Measurements from ENCODE around the gene CPLX1. TPM values are rescaled to one million over a fixed set of nuclear protein-coding genes. Genes with fewer than 3 reads are reported as not detected.

The CPLX1 gene
- total RNA-seq, 2 experiments from 2014 or later = 0.37 to 0.48 TPM

- no peaks in the 10 kb centered on the region for H3K36me3 Mint-ChIP-seq (ENCODE audit: low read depth)
- peaks cover 3% of the 10 kb centered on the region for H3K4me1 Mint-ChIP-seq (ENCODE audit: low read depth)
- no peak for DNase-seq
- no peaks in the 10 kb centered on the region for H3K9me3 Mint-ChIP-seq
- intact Hi-C loops (cut with micrococcal nuclease) = no loop called here
- H3K27ac Mint-ChIP-seq = no peak overlapping the region
- no peak overlapping the region for H3K4me3 Mint-ChIP-seq
- peaks cover 29% of the 10 kb centered on the region for H3K27me3 Mint-ChIP-seq (ENCODE audit: low read depth)
- CTCF ChIA-PET = no interaction called here
Measured at GRCh38 chr4:827209-828081, 1.5 kb upstream of the CPLX1 start.

- no peaks in the 10 kb centered on the region for H3K36me3 Mint-ChIP-seq (ENCODE audit: low read depth)
- peaks cover 37% of the 10 kb centered on the region for H3K27me3 Mint-ChIP-seq (ENCODE audit: low read depth)
- intact Hi-C loops (cut with micrococcal nuclease) = no loop called here
- H3K4me3 Mint-ChIP-seq = no peak overlapping the region
- H3K27ac Mint-ChIP-seq = no peak overlapping the region
- CTCF ChIA-PET = no interaction called here
- H3K9me3 Mint-ChIP-seq = no peaks in the 10 kb centered on the region
- peaks cover 3% of the 10 kb centered on the region for H3K4me1 Mint-ChIP-seq (ENCODE audit: low read depth)
- no peak for DNase-seq
Measured at GRCh38 chr4:826508-827208, 729 bp upstream of the CPLX1 start.

GRCh38 chr4:825063-825970 is 612 bp downstream of the CPLX1 start:
- CTCF ChIA-PET = no interaction called here
- intact Hi-C loops (cut with micrococcal nuclease) = no loop called here
- DNase-seq = no peak
- H3K4me1 Mint-ChIP-seq (ENCODE audit: low read depth) = peaks cover 3% of the 10 kb centered on the region
- no peaks in the 10 kb centered on the region for H3K9me3 Mint-ChIP-seq
- H3K4me3 Mint-ChIP-seq = no peak overlapping the region
- H3K36me3 Mint-ChIP-seq (ENCODE audit: low read depth) = no peaks in the 10 kb centered on the region
- H3K27ac Mint-ChIP-seq = no peak overlapping the region
- H3K27me3 Mint-ChIP-seq (ENCODE audit: low read depth) = peaks cover 41% of the 10 kb centered on the region

GRCh38 chr4:824461-825062 is 1.4 kb downstream of the CPLX1 start:
- intact Hi-C loops (cut with micrococcal nuclease) = no loop called here
- CTCF ChIA-PET = no interaction called here
- Mint-ChIP-seq H3K27me3 (ENCODE audit: low read depth) (peaks cover 43% of the 10 kb centered on the region), H3K9me3 (no peaks in the 10 kb centered on the region), H3K4me3 (no peak overlapping the region), H3K36me3 (ENCODE audit: low read depth) (no peaks in the 10 kb centered on the region), H3K27ac (no peak overlapping the region), H3K4me1 (ENCODE audit: low read depth) (peaks cover 3% of the 10 kb centered on the region)
- no peak for DNase-seq

- DNase-seq = no peak
- Mint-ChIP-seq H3K4me1 (ENCODE audit: low read depth) (peaks cover 3% of the 10 kb centered on the region), H3K36me3 (ENCODE audit: low read depth) (no peaks in the 10 kb centered on the region), H3K9me3 (no peaks in the 10 kb centered on the region), H3K4me3 (no peak overlapping the region), H3K27ac (no peak overlapping the region), H3K27me3 (ENCODE audit: low read depth) (peaks cover 41% of the 10 kb centered on the region)
- CTCF ChIA-PET = no interaction called here
- intact Hi-C loops (cut with micrococcal nuclease) = no loop called here
Measured at GRCh38 chr4:823761-824460, 2.0 kb downstream of the CPLX1 start.

DNA sequence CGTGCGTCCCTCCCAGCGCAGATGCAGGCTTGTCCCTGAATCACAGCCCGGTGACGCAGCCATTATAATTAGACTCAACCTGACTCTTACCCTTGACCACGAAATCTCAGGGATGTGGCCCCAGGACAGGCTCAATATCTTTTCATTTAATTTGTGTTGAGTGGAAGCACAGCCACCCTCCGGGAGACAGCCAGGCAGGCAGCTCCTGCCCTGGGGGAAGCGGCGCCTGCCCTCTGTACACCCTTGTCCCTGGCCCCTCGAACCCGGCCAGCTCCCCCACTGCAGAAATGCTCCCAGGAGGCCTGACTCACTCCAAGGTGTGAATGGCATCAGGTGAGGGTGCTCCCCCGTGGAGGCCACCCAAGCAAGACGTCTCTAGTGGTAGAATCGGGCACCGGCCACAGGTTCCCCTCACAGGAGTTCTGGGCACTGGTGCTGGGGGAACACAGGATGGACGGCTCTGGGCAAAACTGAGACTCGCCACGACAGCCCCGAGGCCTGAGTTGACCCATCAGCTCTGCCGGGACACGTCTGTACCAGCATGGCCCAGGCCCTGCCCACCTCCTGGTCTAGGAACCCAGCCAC is 2.7 kb downstream of the CPLX1 start:
- Mint-ChIP-seq H3K36me3 (ENCODE audit: low read depth) (no peaks in the 10 kb centered on the region), H3K4me3 (no peak overlapping the region), H3K27me3 (ENCODE audit: low read depth) (peaks cover 39% of the 10 kb centered on the region), H3K4me1 (ENCODE audit: low read depth) (peaks cover 3% of the 10 kb centered on the region), H3K9me3 (no peaks in the 10 kb centered on the region), H3K27ac (no peak overlapping the region)
- CTCF ChIA-PET = no interaction called here
- intact Hi-C loops (cut with micrococcal nuclease) = no loop called here
- DNase-seq = no peak

DNA sequence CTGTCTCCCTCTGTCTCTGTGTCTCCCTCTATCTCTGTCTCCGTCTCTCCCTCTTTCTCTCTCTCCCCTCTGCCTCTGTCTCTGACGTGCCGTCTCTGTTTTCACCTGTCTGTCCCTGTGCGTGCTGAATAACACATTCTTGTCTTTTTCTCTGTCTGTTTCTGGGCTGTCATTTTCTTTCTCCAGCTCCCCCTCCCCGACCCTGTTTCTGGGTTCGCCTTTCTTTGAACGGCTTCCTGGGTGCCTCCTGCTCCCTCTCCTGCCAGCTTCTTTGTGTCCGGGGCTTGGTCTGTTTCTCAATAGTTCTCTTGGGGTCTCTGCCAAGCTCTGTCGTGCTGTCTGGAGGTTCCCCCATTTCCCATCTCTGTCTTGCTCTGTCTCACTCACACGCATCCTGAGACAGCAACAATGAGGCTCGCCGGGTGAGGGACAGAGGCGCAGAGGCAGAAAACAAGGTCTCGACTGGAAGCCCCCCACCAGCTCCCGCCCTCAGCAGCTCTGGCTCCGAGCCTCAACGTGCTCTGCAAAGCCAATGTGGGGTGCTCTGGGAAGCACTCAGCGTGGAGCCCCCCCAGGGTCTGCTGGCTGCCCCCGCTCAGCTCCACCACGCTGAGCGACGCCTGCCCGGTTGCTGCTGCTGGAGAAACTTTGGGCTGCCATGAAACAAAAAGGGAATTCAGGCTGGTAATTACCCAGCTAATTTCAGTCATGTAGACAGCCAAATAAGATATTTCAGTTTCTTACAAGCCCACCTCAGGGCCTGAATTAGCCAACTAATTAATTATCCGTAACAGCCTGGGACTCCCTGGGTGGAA is 3.4 kb downstream of the CPLX1 start:
- CTCF ChIA-PET = no interaction called here
- peaks cover 35% of the 10 kb centered on the region for H3K27me3 Mint-ChIP-seq (ENCODE audit: low read depth)
- DNase-seq = no peak
- H3K9me3 Mint-ChIP-seq = no peaks in the 10 kb centered on the region
- H3K36me3 Mint-ChIP-seq (ENCODE audit: low read depth) = no peaks in the 10 kb centered on the region
- H3K4me1 Mint-ChIP-seq (ENCODE audit: low read depth) = no peaks in the 10 kb centered on the region
- H3K4me3 Mint-ChIP-seq = no peak overlapping the region
- no peak overlapping the region for H3K27ac Mint-ChIP-seq
- intact Hi-C loops (cut with micrococcal nuclease) = no loop called here

GRCh38 chr4:821631-822030 is 4.3 kb downstream of the CPLX1 start:
- no peaks in the 10 kb centered on the region for H3K4me1 Mint-ChIP-seq (ENCODE audit: low read depth)
- DNase-seq = no peak
- peaks cover 37% of the 10 kb centered on the region for H3K27me3 Mint-ChIP-seq (ENCODE audit: low read depth)
- CTCF ChIA-PET = no interaction called here
- no peaks in the 10 kb centered on the region for H3K9me3 Mint-ChIP-seq
- intact Hi-C loops (cut with micrococcal nuclease) = no loop called here
- no peaks in the 10 kb centered on the region for H3K36me3 Mint-ChIP-seq (ENCODE audit: low read depth)
- no peak overlapping the region for H3K27ac Mint-ChIP-seq
- no peak overlapping the region for H3K4me3 Mint-ChIP-seq

GRCh38 chr4:821181-821591 is 4.7 kb downstream of the CPLX1 start:
- no peak for DNase-seq
- CTCF ChIA-PET = no interaction called here
- Mint-ChIP-seq H3K4me1 (ENCODE audit: low read depth) (no peaks in the 10 kb centered on the region), H3K27me3 (ENCODE audit: low read depth) (peaks cover 39% of the 10 kb centered on the region), H3K27ac (no peak overlapping the region), H3K9me3 (no peaks in the 10 kb centered on the region), H3K4me3 (no peak overlapping the region), H3K36me3 (ENCODE audit: low read depth) (no peaks in the 10 kb centered on the region)
- intact Hi-C loops (cut with micrococcal nuclease) = no loop called here

DNA sequence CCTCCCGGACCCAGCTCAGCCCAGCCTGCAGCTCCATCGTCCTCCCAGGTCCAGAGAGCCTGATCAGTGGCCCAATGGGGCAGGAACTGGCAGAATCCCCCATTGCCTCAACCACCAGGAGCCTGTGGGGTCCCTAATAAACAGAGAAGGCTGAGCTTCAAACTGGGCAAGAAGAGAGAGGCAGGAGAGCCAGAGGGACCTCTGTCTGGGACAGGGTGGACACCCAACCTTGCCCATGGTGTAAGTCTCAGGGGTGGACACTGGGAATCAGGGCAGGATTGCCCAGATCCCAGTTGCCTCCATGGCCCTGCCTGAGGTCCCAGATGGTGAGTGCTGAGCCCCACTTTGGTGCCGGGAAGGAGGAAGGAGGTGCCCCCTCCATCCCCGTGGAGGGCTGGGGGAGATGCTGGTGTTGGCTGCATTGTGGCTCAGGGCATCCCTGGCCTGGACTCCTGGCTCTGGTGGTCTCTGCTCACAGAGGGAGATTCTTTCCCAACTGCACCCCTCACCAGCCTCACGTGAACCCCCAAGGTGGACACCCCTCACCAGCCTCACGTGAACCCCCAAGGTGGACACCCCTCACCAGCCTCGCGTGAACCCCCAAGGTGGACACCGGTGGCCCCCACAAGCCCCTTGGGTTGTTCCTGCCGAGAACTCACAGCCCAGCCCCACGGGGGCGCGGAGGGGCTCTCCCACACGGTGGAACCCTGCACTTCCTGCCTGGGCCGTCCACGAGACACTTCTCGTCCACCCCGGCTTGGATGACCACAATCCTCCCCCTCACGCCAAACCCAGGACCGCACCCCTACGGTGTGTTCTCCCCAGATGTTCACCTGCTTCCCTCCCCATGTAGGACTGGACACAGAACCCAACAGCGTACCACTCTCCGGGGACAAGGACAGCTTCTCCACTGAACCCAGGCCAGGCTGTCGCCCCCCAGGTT is 5.4 kb downstream of the CPLX1 start:
- Mint-ChIP-seq H3K36me3 (ENCODE audit: low read depth) (no peaks in the 10 kb centered on the region), H3K27ac (no peak overlapping the region), H3K9me3 (no peaks in the 10 kb centered on the region), H3K4me1 (ENCODE audit: low read depth) (no peaks in the 10 kb centered on the region), H3K27me3 (ENCODE audit: low read depth) (peaks cover 41% of the 10 kb centered on the region), H3K4me3 (no peak overlapping the region)
- DNase-seq = no peak
- intact Hi-C loops (cut with micrococcal nuclease) = no loop called here
- CTCF ChIA-PET = no interaction called here

Measured in activated naive CD4-positive, alpha-beta T cell treated with anti-CD3 and anti-CD28 coated beads for 36 hours (primary cell).